HG03066 (cell line): ENCODE data around the gene CHD3.

Experiments used
- ATAC-seq: cut with Tn5 transposase; IDR thresholded peaks from one replicate; pipeline ENCODE4 v1.9.1; 2021; ENCODE audit warnings: low read depth; ENCODE audit not compliant: unreplicated experiment

The CHD3 gene

GRCh38 chr17:7864995-7865650, 23.5 kb upstream of the CHD3 start:
- ATAC-seq, result no peak

- ATAC-seq, result no peak
Measured at GRCh38 chr17:7867881-7868329, 20.7 kb upstream of the CHD3 start.

GRCh38 chr17:7873051-7873450, 15.5 kb upstream of the CHD3 start:
- ATAC-seq, result no peak

- no peak for ATAC-seq
Measured at GRCh38 chr17:7875804-7876370, 12.7 kb upstream of the CHD3 start.

GRCh38 chr17:7878234-7878633, 10.4 kb upstream of the CHD3 start:
- ATAC-seq, result no peak

- ATAC-seq, result no peak
Measured at GRCh38 chr17:7880076-7880868, 8.3 kb upstream of the CHD3 start.

GRCh38 chr17:7881276-7882054, 7.1 kb upstream of the CHD3 start:
- no peak for ATAC-seq

GRCh38 chr17:7882068-7882467, 6.5 kb upstream of the CHD3 start:
- no peak for ATAC-seq

GRCh38 chr17:7882629-7883028, 6.0 kb upstream of the CHD3 start:
- ATAC-seq, result no peak

GRCh38 chr17:7883781-7884386, 4.7 kb upstream of the CHD3 start:
- no peak for ATAC-seq

- ATAC-seq, result no peak
Measured at GRCh38 chr17:7884581-7885366, 3.8 kb upstream of the CHD3 start.

- no peak for ATAC-seq
Measured at GRCh38 chr17:7885367-7886226, 3.0 kb upstream of the CHD3 start.

- no peak for ATAC-seq
Measured at GRCh38 chr17:7886227-7887037, 2.2 kb upstream of the CHD3 start.

GRCh38 chr17:7887038-7887481, 1.5 kb upstream of the CHD3 start:
- no peak for ATAC-seq

GRCh38 chr17:7887482-7888183, 956 bp upstream of the CHD3 start:
- no peak for ATAC-seq

GRCh38 chr17:7889166-7889955, 772 bp downstream of the CHD3 start:
- no peak for ATAC-seq
